Ovary (tissue), 9 donors: ENCODE results near the gene RNPEPL1. TPM values are rescaled to one million over a fixed set of nuclear protein-coding genes. Genes with fewer than 3 reads are reported as not detected.
"Not testable (repeated sequence)": the region's sequence is repeated elsewhere in the genome, so short reads cannot be mapped to it uniquely, and the experiment has no call there.

Source experiments
- DNase-seq, 5 donors: peaks; one replicate each; pipeline ENCODE4 v3.0.0-alpha.2; 2019 to 2020
- H3K27ac ChIP-seq, 2 donors: fragments of 200-600 bp; one replicate each; pipeline versions ENCODE4 v1.5.1 to v1.8.0; 2019 to 2022
- H3K27me3 ChIP-seq: fragments of 200-600 bp; one replicate; pipeline ENCODE4 v1.8.0; 2022
- H3K36me3 ChIP-seq: fragments of 200-600 bp; sonication (generic); one replicate; pipeline ENCODE4 v1.5.1; 2019
- H3K4me1 ChIP-seq: one replicate; pipeline ENCODE4 v1.8.1; 2013; ENCODE audit warnings: mild to moderate bottlenecking, moderate library complexity; ENCODE audit not compliant: insufficient read depth
- H3K4me3 ChIP-seq: fragments of 200-600 bp; sonication (generic); one replicate; pipeline ENCODE4 v1.5.1; 2017
- H3K9me3 ChIP-seq, 2 donors: fragments of 200-600 bp in 1 of 2; sonication (generic) in 1 of 2; one replicate each; pipeline versions ENCODE4 v1.5.1 to v1.8.1; 2013 to 2019; ENCODE audit warnings: mild to moderate bottlenecking in 1 of 2, moderate library complexity in 1 of 2
- EP300 ChIP-seq: sonication (generic); formaldehyde crosslinking; IDR thresholded peaks from one replicate; pipeline ENCODE4 v1.6.1; 2017; ENCODE audit warnings: antibody characterized with exemption
- POLR2A ChIP-seq: fragments of 450-650 bp; IDR thresholded peaks from one replicate; pipeline ENCODE4 v1.6.1; 2017; ENCODE audit warnings: antibody characterized with exemption, mild to moderate bottlenecking, moderate library complexity
- WGBS, 3 donors: extraction: QIAGEN DNeasy Blood & Tissue Kit in 1 of 3; methylation state at CpG; one replicate each; pipeline versions ENCODE4 v1.1.5 to v1.1.7; 2013 to 2017; 5-methylcytosine and 5-hydroxymethylcytosine counted together
- intact Hi-C, 4 donors: fragments of 100-400 bp; cut with DNase I; formaldehyde crosslinking; loops; one replicate each; pipeline versions ENCODE4 v1.11.0 to v1.15.1; 2022 to 2023
- polyA plus RNA-seq, 2 donors: library from polyadenylated mRNA; stranded (reverse); fragments of 200-250 nt in 1 of 2; fragments of 350-450 nt in 1 of 2; fragmentation: Illumina TruSeq in 1 of 2; extraction: RNeasy Lipid Tissue Mini Kit (QIAGEN cat#74804) in 1 of 2; gene quantifications; one replicate each; pipeline ENCODE4 v1.2.3, GENCODE V29; 2013 to 2014
- total RNA-seq, 7 donors: library from RNA; depleted of rRNA in 2 of 7; stranded (reverse); fragments of >200 nt in 2 of 7; fragmentation: NEBNext Ultra II Directional in 3 of 7; extraction: Animal tissue kit (Norgen Biotek cat#: 25700) in 3 of 7; gene quantifications; one replicate each; pipeline versions ENCODE4 v1.1.0 to v1.2.4, GENCODE V29; 2016 to 2023
- TF ChIP-seq, protein P1 (sequence below), 3 donors: fragments of 450-650 bp in 2 of 3; fragments of 200-600 bp in 1 of 3; IDR thresholded peaks; one replicate each; pipeline versions ENCODE4 v1.5.1 to v1.8.0; 2016 to 2022; ENCODE audit warnings: antibody characterized with exemption in 3 of 3, mild to moderate bottlenecking in 1 of 3
- donor health status: DM: no; HTN: no; CAD: no; lungs with moderate emphysema.
- donor health status: DM: no; HTN: no; CAD: no.
- donor health status: Bipolar disorder and iron deficiency.
- donor health status: DM: yes; HTN: yes; CAD: no.
- donor health status: DM: no; HTN: no; CAD: no.
- donor health status: DM: yes; HTN: yes; CAD: no.

Gene RNPEPL1
- total and polyA plus RNA-seq, 9 donors: 3.5 to 27.3 (median 23.2) TPM

DNA sequence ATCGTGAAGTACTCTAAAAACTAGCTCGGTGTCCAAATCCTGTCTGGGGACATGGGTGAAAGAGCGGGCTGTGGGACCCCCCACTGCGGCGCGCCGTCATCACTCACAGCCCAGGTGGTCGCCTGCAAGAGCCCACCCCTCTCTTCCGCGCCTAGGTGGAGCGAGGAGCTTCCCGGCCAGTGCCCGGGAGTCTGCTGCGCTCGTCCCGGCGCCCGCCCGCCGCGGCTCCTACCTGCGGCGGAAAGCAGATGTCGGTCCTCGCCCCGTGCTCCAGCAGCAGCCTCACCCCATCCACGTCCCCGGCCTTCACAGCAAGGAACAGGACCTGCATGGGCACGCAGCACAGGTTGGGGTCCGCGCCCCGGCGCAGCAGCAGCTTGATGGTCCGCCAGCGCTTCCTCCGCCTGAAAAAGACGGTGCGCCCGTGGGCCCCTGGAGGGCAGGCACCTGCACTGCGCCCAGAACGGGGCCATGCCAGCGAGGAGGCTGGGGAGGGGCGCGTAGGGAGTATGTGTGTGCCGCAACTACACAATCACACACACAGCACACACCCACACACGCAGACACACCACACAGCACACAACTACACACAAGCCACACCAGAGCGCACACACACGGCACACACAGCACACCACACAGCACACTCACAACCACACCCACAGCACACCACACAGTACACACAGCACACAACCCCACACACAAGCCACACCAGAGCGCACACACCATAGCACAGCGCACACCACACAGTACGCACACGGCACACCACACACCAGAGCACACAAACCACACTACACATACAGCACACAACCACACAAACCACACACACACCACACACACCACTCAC is 47.9 kb upstream of the RNPEPL1 start:
- intact Hi-C loops: no loop called here
- Histone ChIP-seq H3K27me3 (no peaks in the 10 kb centered on the region), H3K27ac (no peak overlapping the region), H3K4me3 (no peak overlapping the region), H3K4me1 (no peaks in the 10 kb centered on the region), H3K36me3 (no peaks in the 10 kb centered on the region), H3K9me3 (no peaks in the 10 kb centered on the region)
- TF ChIP-seq POLR2A (no peak), EP300 (no peak)
- TF ChIP-seq, protein P1, sequence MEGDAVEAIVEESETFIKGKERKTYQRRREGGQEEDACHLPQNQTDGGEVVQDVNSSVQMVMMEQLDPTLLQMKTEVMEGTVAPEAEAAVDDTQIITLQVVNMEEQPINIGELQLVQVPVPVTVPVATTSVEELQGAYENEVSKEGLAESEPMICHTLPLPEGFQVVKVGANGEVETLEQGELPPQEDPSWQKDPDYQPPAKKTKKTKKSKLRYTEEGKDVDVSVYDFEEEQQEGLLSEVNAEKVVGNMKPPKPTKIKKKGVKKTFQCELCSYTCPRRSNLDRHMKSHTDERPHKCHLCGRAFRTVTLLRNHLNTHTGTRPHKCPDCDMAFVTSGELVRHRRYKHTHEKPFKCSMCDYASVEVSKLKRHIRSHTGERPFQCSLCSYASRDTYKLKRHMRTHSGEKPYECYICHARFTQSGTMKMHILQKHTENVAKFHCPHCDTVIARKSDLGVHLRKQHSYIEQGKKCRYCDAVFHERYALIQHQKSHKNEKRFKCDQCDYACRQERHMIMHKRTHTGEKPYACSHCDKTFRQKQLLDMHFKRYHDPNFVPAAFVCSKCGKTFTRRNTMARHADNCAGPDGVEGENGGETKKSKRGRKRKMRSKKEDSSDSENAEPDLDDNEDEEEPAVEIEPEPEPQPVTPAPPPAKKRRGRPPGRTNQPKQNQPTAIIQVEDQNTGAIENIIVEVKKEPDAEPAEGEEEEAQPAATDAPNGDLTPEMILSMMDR (IDR thresholded peaks at IDR 0.05): no peak
- 17 to 20% (median 17%) methylated on average over 48 to 52 of the region's 52 CpGs for WGBS, 3 donors
- DNase-seq: no peak

DNA sequence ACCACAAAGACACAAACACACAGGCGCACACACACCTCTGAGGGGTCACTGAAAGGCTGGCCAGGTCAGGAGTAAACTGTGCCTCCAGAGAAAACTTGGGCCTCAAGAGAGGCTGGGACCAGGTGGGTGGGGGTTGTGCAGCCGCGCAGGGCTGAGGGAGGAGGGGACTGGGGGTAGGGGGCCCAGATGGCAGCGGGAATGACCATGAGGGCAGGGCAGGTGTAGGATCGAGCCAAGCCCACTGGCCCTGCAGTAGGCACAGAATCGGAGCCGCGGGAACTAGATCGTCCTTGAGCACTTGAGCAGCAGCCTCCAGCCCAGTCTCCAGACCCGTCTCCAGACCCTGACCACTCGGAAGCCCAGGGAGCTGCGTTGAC is 47.3 kb upstream of the RNPEPL1 start:
- TF ChIP-seq, protein P1 (IDR thresholded peaks at IDR 0.05): no peak
- no peak for TF ChIP-seq POLR2A
- TF ChIP-seq EP300: no peak
- Histone ChIP-seq H3K36me3 (no peaks in the 10 kb centered on the region), H3K27me3 (no peaks in the 10 kb centered on the region), H3K4me1 (no peaks in the 10 kb centered on the region), H3K27ac (no peak overlapping the region), H3K9me3 (no peaks in the 10 kb centered on the region), H3K4me3 (no peak overlapping the region)
- intact Hi-C loops: no loop called here
- no peak for DNase-seq
- WGBS, 3 donors: 88 to 92% (median 91%) methylated on average over 12 of the region's 12 CpGs

DNA sequence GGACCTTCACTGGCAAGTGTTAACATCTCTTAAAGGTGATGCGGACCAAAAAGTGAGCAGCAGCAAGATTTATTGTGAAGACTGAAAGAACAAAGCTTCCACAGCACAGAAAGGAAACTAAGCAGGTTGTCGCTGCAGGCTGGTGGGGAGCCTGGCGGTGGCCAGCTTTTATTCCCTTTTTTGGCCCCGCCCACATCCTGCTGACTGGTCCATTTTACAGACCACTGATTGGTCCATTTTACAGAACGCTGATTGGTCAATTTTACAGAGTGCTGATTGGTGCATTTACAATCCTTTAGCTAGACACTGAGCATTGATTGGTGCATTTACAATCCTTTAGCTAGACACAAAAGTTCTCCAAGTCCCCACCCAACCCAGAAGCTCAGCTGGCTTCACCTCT is 46.4 kb upstream of the RNPEPL1 start:
- WGBS, 3 donors: 93 to 95% (median 95%) methylated on average over 5 of the region's 5 CpGs
- H3K27me3 ChIP-seq, H3K4me1 ChIP-seq, H3K4me3 ChIP-seq, DNase-seq, intact Hi-C loops, H3K9me3 ChIP-seq, H3K27ac ChIP-seq, H3K36me3 ChIP-seq: not testable (repeated sequence)

DNA sequence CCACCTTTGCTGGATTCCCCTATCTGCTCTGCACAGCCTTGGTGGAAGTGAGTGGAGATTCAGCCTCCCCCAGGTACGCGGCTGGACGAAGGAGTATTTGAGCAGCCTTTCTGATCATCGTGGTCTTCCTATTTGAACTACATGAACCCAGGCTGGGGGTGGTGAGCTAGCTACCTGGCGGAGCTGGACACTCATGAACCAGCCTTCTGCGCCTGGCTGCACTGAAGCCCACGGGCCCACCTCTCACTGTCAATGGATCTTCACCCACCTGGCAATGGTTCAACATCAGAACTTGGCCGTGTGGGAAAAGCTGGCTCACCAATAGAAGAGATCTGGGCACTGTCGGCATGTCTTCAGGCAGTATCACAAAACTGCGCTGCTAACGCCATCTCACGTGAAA is 45.9 kb upstream of the RNPEPL1 start:
- intact Hi-C loops: no loop called here
- Histone ChIP-seq H3K36me3 (no peaks in the 10 kb centered on the region), H3K4me3 (no peak overlapping the region), H3K27ac (no peak overlapping the region), H3K27me3 (no peaks in the 10 kb centered on the region), H3K9me3 (no peaks in the 10 kb centered on the region), H3K4me1 (no peaks in the 10 kb centered on the region)
- 93 to 96% (median 93%) methylated on average over 12 of the region's 12 CpGs for WGBS, 3 donors
- DNase-seq: no peak
- no peak for TF ChIP-seq EP300

DNA sequence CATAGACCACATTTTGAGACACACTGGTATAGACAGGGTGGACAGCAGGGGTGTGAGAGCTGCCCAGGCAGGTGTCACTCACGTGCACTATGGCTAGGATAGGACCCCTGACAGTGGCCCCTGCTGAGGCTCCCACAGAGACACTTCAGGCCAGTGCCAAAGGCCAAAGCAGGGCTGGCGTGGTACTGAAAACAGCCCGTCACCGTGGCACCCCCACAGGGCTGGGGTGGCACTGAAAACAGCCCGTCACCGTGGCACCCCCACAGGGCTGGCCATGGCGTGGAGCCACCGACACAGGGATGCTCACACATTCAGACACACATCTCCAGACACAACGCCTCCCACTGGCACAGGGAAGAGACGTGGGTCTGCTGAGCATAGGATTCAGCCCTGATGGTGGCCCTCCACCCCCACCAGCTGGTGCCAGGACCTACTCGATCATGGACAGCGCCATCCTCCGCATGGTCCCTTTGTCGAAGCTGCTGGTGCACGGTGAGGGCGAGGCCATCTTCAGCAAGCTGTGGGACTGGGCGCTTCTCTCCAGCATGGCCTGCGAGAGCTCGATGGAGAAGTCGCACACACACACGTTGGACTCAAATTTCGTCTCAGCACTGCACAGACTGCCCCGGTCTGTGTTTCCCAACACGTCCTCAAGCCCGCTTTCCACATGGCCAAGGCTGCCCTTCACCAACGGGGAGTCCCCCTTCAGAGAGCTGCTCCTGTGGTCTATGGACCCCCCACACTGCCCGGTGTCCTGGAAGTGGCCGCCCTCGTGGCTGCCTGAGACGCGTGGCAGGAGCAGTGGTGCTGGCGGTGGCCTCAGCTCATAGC is 44.6 kb upstream of the RNPEPL1 start:
- H3K9me3 ChIP-seq: no peaks in the 10 kb centered on the region
- 94 to 97% (median 95%) methylated on average over 32 of the region's 32 CpGs for WGBS, 3 donors
- H3K36me3 ChIP-seq: no peaks in the 10 kb centered on the region
- no peak overlapping the region for H3K4me3 ChIP-seq
- H3K27me3 ChIP-seq: no peaks in the 10 kb centered on the region
- DNase-seq: no peak
- TF ChIP-seq POLR2A (no peak), EP300 (no peak)
- TF ChIP-seq, protein P1 (IDR thresholded peaks at IDR 0.05): no peak
- H3K4me1 ChIP-seq: no peaks in the 10 kb centered on the region
- no peak overlapping the region for H3K27ac ChIP-seq
- intact Hi-C loops: no loop called here
